GM23248 (cell line): ENCODE data around the gene LBP. TPM values are rescaled to one million over a fixed set of nuclear protein-coding genes. Genes with fewer than 3 reads are reported as not detected.

Experiments used
- DNase-seq: peaks from one replicate; pipeline ENCODE4 v3.0.0-alpha.2; 2015
- H2AFZ ChIP-seq: fragments of 200-600 bp; sonication (generic); 2 replicates; pipeline ENCODE4 v1.6.1; 2016; ENCODE audit warnings: antibody characterized with exemption
- H3F3A ChIP-seq: fragments of 200-600 bp; sonication (generic); 2 replicates; pipeline ENCODE4 v1.6.1; 2016; ENCODE audit warnings: mild to moderate bottlenecking, antibody characterized with exemption, mixed run types; ENCODE audit not compliant: insufficient read depth
- H3K27ac ChIP-seq: fragments of 200-600 bp; sonication (generic); 2 replicates; pipeline ENCODE4 v1.5.1; 2016; ENCODE audit warnings: mild to moderate bottlenecking
- H3K27me3 ChIP-seq: fragments of 200-600 bp; sonication (generic); replicated peaks from 2 replicates; pipeline ENCODE4 v1.6.1; 2016; ENCODE audit warnings: mild to moderate bottlenecking; ENCODE audit not compliant: insufficient read depth
- H3K36me3 ChIP-seq: fragments of 200-600 bp; sonication (generic); 2 replicates; pipeline ENCODE4 v1.6.1; 2016; ENCODE audit warnings: low read depth, mild to moderate bottlenecking
- H3K4me1 ChIP-seq: fragments of 200-600 bp; sonication (generic); 2 replicates; pipeline ENCODE4 v1.6.1; 2016; ENCODE audit warnings: mild to moderate bottlenecking; ENCODE audit not compliant: insufficient read depth
- H3K4me2 ChIP-seq: fragments of 200-600 bp; sonication (generic); one replicate; pipeline ENCODE4 v1.6.1; 2016; ENCODE audit warnings: mild to moderate bottlenecking; ENCODE audit not compliant: unreplicated experiment
- H3K4me3 ChIP-seq: fragments of 200-600 bp; sonication (generic); 2 replicates; pipeline ENCODE4 v1.5.1; 2016; ENCODE audit warnings: mild to moderate bottlenecking
- H3K79me2 ChIP-seq: fragments of 200-600 bp; sonication (generic); 2 replicates; pipeline ENCODE4 v1.6.1; 2016; ENCODE audit warnings: mild to moderate bottlenecking; ENCODE audit not compliant: insufficient read depth
- H3K9ac ChIP-seq: fragments of 200-600 bp; sonication (generic); 2 replicates; pipeline ENCODE4 v1.6.1; 2016; ENCODE audit warnings: mild to moderate bottlenecking
- H3K9me2 ChIP-seq: fragments of 200-600 bp; sonication (generic); 2 replicates; pipeline ENCODE4 v1.6.1; 2016; ENCODE audit warnings: mixed run types, mild to moderate bottlenecking, moderate library complexity; ENCODE audit not compliant: insufficient read depth
- H3K9me3 ChIP-seq: fragments of 200-600 bp; sonication (generic); one replicate; pipeline ENCODE4 v1.6.1; 2017; ENCODE audit warnings: low read depth
- H4K20me1 ChIP-seq: fragments of 200-600 bp; sonication (generic); 2 replicates; pipeline ENCODE4 v1.6.0; 2016; ENCODE audit not compliant: insufficient read depth
- EZH2 ChIP-seq: fragments of 200-600 bp; sonication (generic); IDR thresholded peaks from 2 replicates; pipeline ENCODE4 v1.6.1; 2018; ENCODE audit warnings: antibody characterized with exemption, mild to moderate bottlenecking; ENCODE audit not compliant: insufficient read depth, poor library complexity, severe bottlenecking
- EZH2phosphoT487 ChIP-seq: fragments of 200-600 bp; sonication (generic); IDR thresholded peaks from 2 replicates; pipeline ENCODE4 v1.6.1; 2018; ENCODE audit warnings: antibody characterized with exemption, moderate library complexity, mild to moderate bottlenecking, low read depth; ENCODE audit not compliant: insufficient read depth
- WGBS, 2 experiments: methylation state at CpG; one replicate each; pipeline ENCODE4 v1.1.6; 2015 to 2017; ENCODE audit warnings: low lambda C conversion rate in 2 of 2, low coverage in 1 of 2; ENCODE audit errors: missing lambda C conversion rate in 2 of 2; 5-methylcytosine and 5-hydroxymethylcytosine counted together
- in situ Hi-C: fragments of 300-500 bp; cut with MboI; formaldehyde crosslinking; loops from 2 replicates; pipeline ENCODE4 v1.15.0; 2020
- polyA plus RNA-seq: library from polyadenylated mRNA; unstranded; fragments of >200 nt; fragmentation: Nextera tagmentation; extraction: Ambion mirVana; gene quantifications from 2 replicates; pipeline ENCODE4 v1.2.1, GENCODE V29; 2016
- total RNA-seq: library from RNA; depleted of rRNA; stranded (reverse); fragments of >200 nt; shearing (Covaris generic); gene quantifications from 2 replicates; pipeline ENCODE4 v1.2.3, GENCODE V29; 2014

Gene LBP
- total and polyA plus RNA-seq, 2 experiments from 2014 or later: not detected

DNA sequence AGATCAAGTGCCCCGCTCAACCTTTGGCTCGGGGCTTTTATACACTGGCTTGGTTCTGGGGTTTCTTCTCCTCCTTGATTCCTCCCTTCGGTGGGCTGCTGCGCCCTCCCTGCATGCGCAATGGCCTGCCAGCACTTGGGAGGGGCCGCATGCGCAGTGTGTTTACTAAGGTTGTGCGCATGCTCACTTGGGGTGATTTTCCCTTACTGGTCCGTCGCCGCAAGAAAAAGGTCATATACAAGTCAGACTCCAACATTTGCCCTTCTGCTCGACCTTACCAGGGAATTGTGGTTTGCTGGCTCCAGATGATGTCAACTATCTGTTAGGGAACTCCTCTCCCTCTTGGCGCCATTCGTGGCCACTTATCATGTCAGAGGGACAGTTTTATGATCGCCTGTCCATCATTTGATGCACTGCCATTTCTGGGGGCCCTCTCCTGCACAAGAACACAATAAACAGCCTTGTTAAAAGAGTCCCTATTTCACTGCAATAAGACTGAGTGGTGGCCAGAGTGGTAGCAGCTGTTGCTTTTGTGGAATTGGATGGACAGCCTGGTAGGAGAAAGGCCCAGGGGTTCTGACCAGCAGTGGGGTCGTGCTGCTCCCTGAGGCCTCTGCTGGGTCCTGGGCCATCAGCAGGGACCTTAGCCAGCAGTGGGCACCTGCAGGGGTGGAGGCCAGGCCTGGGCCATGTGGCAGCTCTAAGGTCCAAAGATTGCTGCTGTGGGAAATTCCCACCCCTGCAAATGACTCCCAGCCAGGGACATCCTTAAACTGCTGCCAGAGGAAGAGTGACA is 2.8 kb upstream of the LBP start:
- Histone ChIP-seq H3K9ac (no peak overlapping the region), H3K27me3 (peaks cover 40% of the 10 kb centered on the region), H3K36me3 (no peaks in the 10 kb centered on the region), H3K9me3 (no peaks in the 10 kb centered on the region), H4K20me1 (no peaks in the 10 kb centered on the region), H3K79me2 (no peaks in the 10 kb centered on the region), H3K9me2 (no peaks in the 10 kb centered on the region), H2AFZ (no peak overlapping the region), H3K4me1 (no peaks in the 10 kb centered on the region), H3K4me3 (no peak overlapping the region), H3F3A (no peaks in the 10 kb centered on the region), H3K27ac (no peak overlapping the region), H3K4me2 (no peak overlapping the region)
- DNase-seq: no peak
- 50 to 53% methylated on average over 15 to 16 of the region's 16 CpGs for WGBS, 2 experiments
- in situ Hi-C loops: no loop called here
- TF ChIP-seq EZH2: no peak
- TF ChIP-seq EZH2phosphoT487: no peak

DNA sequence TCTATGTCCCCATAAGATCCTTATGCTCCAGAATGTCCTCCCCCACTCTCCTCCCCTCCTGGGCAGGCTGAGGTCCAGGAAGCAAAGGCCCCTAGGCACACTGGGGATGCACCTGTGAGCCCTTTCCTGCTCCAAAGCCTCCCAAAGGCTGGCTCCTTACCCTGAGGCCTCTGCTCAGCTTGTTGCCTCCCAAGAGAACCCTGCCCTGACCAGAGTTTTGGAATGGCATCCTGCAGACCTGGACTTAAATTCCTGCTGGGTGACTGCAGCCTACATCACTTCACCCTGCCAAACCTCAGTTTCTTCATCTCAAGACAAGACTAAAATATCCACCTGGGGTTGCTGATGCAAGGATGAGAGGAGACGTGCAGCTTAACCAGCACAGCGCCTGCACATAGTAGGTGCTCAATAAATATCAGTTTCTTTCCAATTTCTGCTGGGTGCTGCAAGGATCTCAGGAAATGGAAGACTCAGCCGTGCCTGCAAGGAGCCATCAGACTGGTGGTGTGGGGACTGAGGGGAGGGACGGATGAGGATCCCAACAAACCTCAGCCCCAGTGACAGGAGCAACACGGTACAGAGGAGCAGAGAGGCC is 2.1 kb upstream of the LBP start:
- 45 to 47% methylated on average over 5 of the region's 5 CpGs for WGBS, 2 experiments
- DNase-seq: no peak

DNA sequence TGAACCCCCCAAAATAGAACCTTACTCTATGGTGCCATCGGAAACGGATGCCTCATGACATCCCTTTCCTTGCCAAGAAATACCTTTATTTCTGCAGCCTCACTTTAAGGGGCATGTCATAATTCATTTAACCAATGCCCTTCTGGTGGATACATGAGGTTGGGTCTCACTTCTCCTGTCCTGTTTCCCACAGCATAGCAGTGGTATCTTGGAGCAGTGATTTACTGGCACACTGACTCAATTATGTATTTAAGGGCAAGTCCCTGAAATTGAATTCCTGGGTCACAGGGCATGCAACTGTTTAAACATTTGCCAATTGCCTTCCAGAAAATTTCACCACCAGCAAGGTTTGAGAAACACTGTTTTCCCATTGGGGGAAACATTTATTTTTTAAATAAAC is 639 bp upstream of the LBP start:
- 36 to 38% methylated on average over 2 of the region's 2 CpGs for WGBS, 2 experiments
- TF ChIP-seq EZH2: no peak
- no peak for TF ChIP-seq EZH2phosphoT487
- no peak overlapping the region for H3K4me2 ChIP-seq

More for the DNA sequence above, 2.1 kb upstream of the LBP start:
- in situ Hi-C loops: no loop called here
- no peaks in the 10 kb centered on the region for H3K9me2 ChIP-seq
- H3K9ac ChIP-seq: no peak overlapping the region
- H3F3A ChIP-seq: no peaks in the 10 kb centered on the region
- no peak overlapping the region for H3K27ac ChIP-seq
- H3K36me3 ChIP-seq: no peaks in the 10 kb centered on the region
- no peak overlapping the region for H3K4me2 ChIP-seq
- no peaks in the 10 kb centered on the region for H3K4me1 ChIP-seq
- no peaks in the 10 kb centered on the region for H3K9me3 ChIP-seq
- no peaks in the 10 kb centered on the region for H4K20me1 ChIP-seq
- no peaks in the 10 kb centered on the region for H3K79me2 ChIP-seq
- no peak overlapping the region for H3K4me3 ChIP-seq
- TF ChIP-seq EZH2: no peak
- no peak for TF ChIP-seq EZH2phosphoT487
- H3K27me3 ChIP-seq: peaks cover 38% of the 10 kb centered on the region
- H2AFZ ChIP-seq: no peak overlapping the region

DNA sequence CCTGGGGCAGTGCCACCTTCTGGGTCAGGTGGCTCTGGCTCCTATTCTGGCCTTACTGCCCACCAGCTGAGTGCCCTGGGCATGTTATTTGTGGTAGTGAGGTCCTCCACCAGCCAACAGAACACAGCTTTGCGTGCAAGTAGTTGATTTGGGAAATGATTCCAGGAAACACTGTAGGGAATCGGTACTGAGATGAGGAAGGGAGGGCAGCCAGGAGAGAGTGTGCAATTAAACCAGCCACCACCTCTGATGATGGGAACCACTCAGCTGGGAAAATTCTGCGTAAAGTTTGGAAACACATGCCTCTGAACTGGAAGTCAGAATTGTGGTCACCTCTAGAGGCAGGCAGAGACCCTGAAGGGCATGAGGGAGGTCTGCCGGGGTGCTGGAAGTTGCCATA is 459 bp downstream of the LBP start:
- DNase-seq: no peak
- TF ChIP-seq EZH2 (no peak), EZH2phosphoT487 (no peak)
- Histone ChIP-seq H3K79me2 (no peaks in the 10 kb centered on the region), H3K27me3 (peaks cover 19% of the 10 kb centered on the region), H2AFZ (no peak overlapping the region), H3K9ac (no peak overlapping the region), H3K4me2 (no peak overlapping the region), H4K20me1 (no peaks in the 10 kb centered on the region), H3F3A (no peaks in the 10 kb centered on the region), H3K36me3 (no peaks in the 10 kb centered on the region), H3K9me2 (no peaks in the 10 kb centered on the region), H3K27ac (no peak overlapping the region), H3K4me1 (no peaks in the 10 kb centered on the region), H3K9me3 (no peaks in the 10 kb centered on the region), H3K4me3 (no peak overlapping the region)
- in situ Hi-C loops: no loop called here
- 55 to 63% methylated on average over 4 of the region's 4 CpGs for WGBS, 2 experiments

More for the DNA sequence above, 639 bp upstream of the LBP start:
- Histone ChIP-seq H3K9ac (no peak overlapping the region), H3K9me2 (no peaks in the 10 kb centered on the region), H3K4me1 (no peaks in the 10 kb centered on the region), H4K20me1 (no peaks in the 10 kb centered on the region), H3K27me3 (peaks cover 29% of the 10 kb centered on the region), H3K79me2 (no peaks in the 10 kb centered on the region), H2AFZ (no peak overlapping the region), H3F3A (no peaks in the 10 kb centered on the region), H3K4me3 (no peak overlapping the region), H3K36me3 (no peaks in the 10 kb centered on the region), H3K27ac (no peak overlapping the region), H3K9me3 (no peaks in the 10 kb centered on the region)
- no peak for DNase-seq
- in situ Hi-C loops: no loop called here
